Gastrocnemius medialis (tissue), 4 donors: ENCODE measurements around the gene LCNL1. TPM values are rescaled to one million over a fixed set of nuclear protein-coding genes. Genes with fewer than 3 reads are reported as not detected.

Experiments
- ATAC-seq, 2 donors: fragments of 150-250 bp; one replicate each; pipeline ENCODE4 v1.9.1; 2016
- DNase-seq, 2 donors: peaks; one replicate each; pipeline ENCODE4 v3.0.0-alpha.2; 2019
- H3K27ac ChIP-seq, 4 donors: fragments of 200-600 bp; sonication (generic); 1 replicate in 1 of 4; 2 replicates in 3 of 4; pipeline ENCODE4 v1.5.1; 2016 to 2018; ENCODE audit warnings: mild to moderate bottlenecking in 2 of 4, moderate library complexity in 1 of 4
- H3K27me3 ChIP-seq, 3 donors: fragments of 200-600 bp; sonication (generic) in 2 of 3; 1 replicate in 1 of 3; 2 replicates in 2 of 3; pipeline versions ENCODE4 v1.5.1 to v1.6.0; 2016 to 2019; ENCODE audit warnings: mild to moderate bottlenecking in 1 of 3, moderate library complexity in 1 of 3
- H3K36me3 ChIP-seq, 2 donors: fragments of 200-600 bp; sonication (generic) in 1 of 2; one replicate each; pipeline ENCODE4 v1.5.1; 2017 to 2018
- H3K4me1 ChIP-seq, 2 donors: fragments of 200-600 bp; sonication (generic) in 1 of 2; one replicate each; pipeline ENCODE4 v1.5.1; 2016 to 2017; ENCODE audit warnings: mild to moderate bottlenecking in 2 of 2
- H3K4me3 ChIP-seq, 4 donors: fragments of 200-600 bp; sonication (generic) in 3 of 4; 1 replicate in 1 of 4; 2 replicates in 3 of 4; pipeline ENCODE4 v1.5.1; 2016 to 2019; ENCODE audit warnings: mild to moderate bottlenecking in 2 of 4
- H3K9me3 ChIP-seq, 3 donors: fragments of 200-600 bp; sonication (generic) in 2 of 3; 1 replicate in 1 of 3; 2 replicates in 2 of 3; pipeline ENCODE4 v1.5.1; 2016 to 2019
- CTCF ChIP-seq, 5 experiments: fragments of 450-650 bp in 3 of 5; fragments of 200-600 bp in 2 of 5; sonication (generic) in 2 of 5; IDR thresholded peaks in 4 of 5; conservative IDR thresholded peaks in 1 of 5; 1 replicate in 4 of 5; 2 replicates in 1 of 5; pipeline ENCODE4 v1.5.1; 2016 to 2019; ENCODE audit warnings: antibody characterized with exemption in 5 of 5, mild to moderate bottlenecking in 3 of 5, moderate library complexity in 3 of 5
- POLR2A ChIP-seq, 2 donors: fragments of 450-650 bp; IDR thresholded peaks; one replicate each; pipeline ENCODE4 v1.6.1; 2017; ENCODE audit warnings: antibody characterized with exemption in 2 of 2, mild to moderate bottlenecking in 2 of 2, moderate library complexity in 2 of 2
- in situ Hi-C, 4 donors: fragments of 200-750 bp; cut with MboI; loops; one replicate each; pipeline versions ENCODE4 v1.15.0 to v1.8.0; 2017; ENCODE audit warnings: low sequenced_read_pairs in 4 of 4
- intact Hi-C: fragments of 100-400 bp; cut with DNase I; formaldehyde crosslinking; loops from one replicate; pipeline ENCODE4 v1.15.1; 2023; ENCODE audit warnings: low total_unique reads
- total RNA-seq, 4 donors: library from RNA; depleted of rRNA; stranded (reverse); fragments of >200 nt; gene quantifications; one replicate each; pipeline versions ENCODE4 v1.1.0 to v1.2.3, GENCODE V29; 2016

LCNL1 gene
- total RNA-seq, 4 donors from 2014 or later: 0.10 TPM; not detected in 3

GRCh38 chr9:136944212-136944518, 38.6 kb upstream of the LCNL1 start:
- in situ Hi-C loops (loop anchor here in 2 of 4 donors (10.0 to 25.0 kb wide), 2 partner anchors 91 to 157 kb away; partner anchors contain the start of genes CCDC183 (in 1 of the 2), FUT7 (in 1 of the 2) and TMEM141 (in 1 of the 2)), intact Hi-C loops (loop anchor here (1.0 to 5.0 kb wide), 6 partner anchors 57 to 257 kb away; partner anchors contain the start of genes ABCA2, AGPAT2, PHPT1 and RABL6)
- TF ChIP-seq POLR2A (IDR thresholded peaks at IDR 0.05) (no peak), CTCF (IDR thresholded peaks at IDR 0.05 in 4 of 5, conservative IDR thresholded peaks at IDR 0.05 in 1 of 5) (no peak)
- H3K27ac ChIP-seq: peak overlapping the region; percentile 92 to 97 (median 96)
- no peak for DNase-seq
- H3K4me3 ChIP-seq: peak overlapping the region; percentile 79 to 96 (median 92)
- peaks cover 29 to 60% of the 10 kb centered on the region in 2 donors for H3K4me1 ChIP-seq
- ATAC-seq: peak; percentile 22 to 26
- peaks cover 0 to 28% of the 10 kb centered on the region in 2 donors for H3K36me3 ChIP-seq
- no peaks in the 10 kb centered on the region for H3K9me3 ChIP-seq
- H3K27me3 ChIP-seq: no peaks in the 10 kb centered on the region

DNA sequence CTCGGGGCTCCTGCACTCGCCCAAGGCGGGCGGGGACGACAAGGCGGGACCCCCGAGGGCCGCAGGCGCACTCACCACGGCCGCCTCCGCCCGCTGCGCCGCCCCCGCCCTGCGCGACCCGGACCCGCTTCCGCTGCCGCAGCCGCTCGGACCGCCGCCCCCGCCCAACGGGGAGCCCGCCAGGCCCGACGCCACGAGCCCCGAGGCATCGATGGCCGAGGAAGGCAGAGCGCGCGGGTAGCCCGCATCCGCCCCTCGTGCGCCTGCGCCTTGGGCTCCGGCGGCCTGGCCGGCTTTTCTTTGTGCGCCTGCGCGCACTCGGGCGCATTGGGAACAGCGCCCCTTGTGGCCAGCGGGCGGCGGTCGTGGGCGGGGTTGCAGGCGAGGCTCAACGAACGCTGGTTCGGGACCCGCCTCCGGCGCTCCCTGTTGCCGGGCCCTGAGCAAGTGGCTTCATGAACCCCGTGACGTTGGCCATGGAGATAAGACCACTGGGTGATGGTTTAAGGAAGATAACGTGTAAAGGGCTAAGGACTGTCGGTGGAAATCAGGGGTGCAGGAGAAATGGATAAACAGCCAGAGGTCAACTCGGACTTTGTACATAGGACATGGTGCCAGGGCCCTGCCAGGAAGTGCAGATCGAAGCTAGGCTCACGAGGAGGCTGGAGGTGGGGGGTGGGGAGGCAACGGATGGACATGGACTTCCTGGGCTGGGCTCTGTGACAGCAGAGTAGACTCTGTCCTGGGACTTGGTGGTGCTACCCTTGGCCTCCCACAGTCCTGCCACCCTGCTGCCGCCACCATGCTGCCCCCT, 38.1 kb upstream of the LCNL1 start, which contains the start of the genes C8G and FBXW5:
Gene C8G, plus strand, starts transcription at position 725 of the 814 bp plus-strand sequence. Its CDS starts 78 bp downstream, at position 803.
Gene FBXW5, minus strand, starts transcription at position 220 of the 814 bp plus-strand sequence. CDS start 655 bp downstream, outside the sequence.
- intact Hi-C loops: loop anchor here (1.0 to 5.0 kb wide), 6 partner anchors 57 to 257 kb away; partner anchors contain the start of genes ABCA2, AGPAT2, PHPT1 and RABL6
- Histone ChIP-seq H3K36me3 (peaks cover 0 to 28% of the 10 kb centered on the region in 2 donors), H3K9me3 (no peaks in the 10 kb centered on the region), H3K4me3 (peak within 1 kb of the TSS; percentile 79 to 96 (median 92)), H3K27me3 (no peaks in the 10 kb centered on the region), H3K4me1 (peaks cover 27 to 60% of the 10 kb centered on the region in 2 donors), H3K27ac (peak within 1 kb of the TSS; percentile 92 to 97 (median 96))
- TF ChIP-seq POLR2A (IDR thresholded peaks at IDR 0.05) (peak; percentile 97 to 98), CTCF (IDR thresholded peaks at IDR 0.05 in 4 of 5, conservative IDR thresholded peaks at IDR 0.05 in 1 of 5) (peak; percentile 96 to 100 (median 99))
- ATAC-seq (peak; percentile 67 to 68), DNase-seq (peak; percentile 91 to 92)
- in situ Hi-C loops: loop anchor here in 2 of 4 donors (10.0 to 25.0 kb wide), 2 partner anchors 90 to 157 kb away; partner anchors contain the start of genes CCDC183 (in 1 of the 2), FUT7 (in 1 of the 2) and TMEM141 (in 1 of the 2)

DNA sequence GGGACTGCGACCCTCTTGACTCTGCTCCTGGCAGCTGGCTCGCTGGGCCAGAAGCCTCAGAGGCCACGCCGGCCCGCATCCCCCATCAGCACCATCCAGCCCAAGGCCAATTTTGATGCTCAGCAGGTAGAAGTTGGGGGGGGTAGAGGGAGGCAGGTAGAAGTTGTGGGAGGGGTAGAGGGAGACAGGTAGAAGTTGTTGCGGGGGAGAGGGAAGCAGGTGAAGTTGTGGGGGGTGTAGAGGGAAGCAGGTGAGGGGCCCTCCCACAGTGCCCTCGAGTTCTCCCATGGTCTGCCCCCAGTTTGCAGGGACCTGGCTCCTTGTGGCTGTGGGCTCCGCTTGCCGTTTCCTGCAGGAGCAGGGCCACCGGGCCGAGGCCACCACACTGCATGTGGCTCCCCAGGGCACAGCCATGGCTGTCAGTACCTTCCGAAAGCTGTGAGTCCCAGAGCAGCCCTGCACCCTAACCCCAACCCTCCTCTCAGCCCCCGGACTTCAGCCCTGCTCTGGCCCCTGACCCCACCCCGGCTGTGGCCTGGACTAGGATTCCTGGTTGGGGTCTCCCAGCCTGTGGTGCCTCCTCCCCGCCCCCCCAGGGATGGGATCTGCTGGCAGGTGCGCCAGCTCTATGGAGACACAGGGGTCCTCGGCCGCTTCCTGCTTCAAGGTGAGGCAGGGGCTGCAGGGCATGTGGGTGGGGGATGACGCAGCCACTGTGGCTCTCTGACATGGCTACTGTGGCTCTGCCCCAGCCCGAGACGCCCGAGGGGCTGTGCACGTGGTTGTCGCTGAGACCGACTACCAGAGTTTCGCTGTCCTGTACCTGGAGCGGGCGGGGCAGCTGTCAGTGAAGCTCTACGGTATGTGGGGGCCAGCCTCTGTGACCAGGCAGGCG, 37.2 kb upstream of the LCNL1 start:
- Histone ChIP-seq H3K27me3 (no peaks in the 10 kb centered on the region), H3K4me1 (peaks cover 21 to 60% of the 10 kb centered on the region in 2 donors), H3K36me3 (peaks cover 0 to 25% of the 10 kb centered on the region in 2 donors), H3K9me3 (no peaks in the 10 kb centered on the region), H3K4me3 (no peak overlapping the region), H3K27ac (peak overlapping the region; percentile 26 to 96 (median 69))
- TF ChIP-seq POLR2A (IDR thresholded peaks at IDR 0.05) (no peak), CTCF (IDR thresholded peaks at IDR 0.05 in 4 of 5, conservative IDR thresholded peaks at IDR 0.05 in 1 of 5) (no peak)
- intact Hi-C loops: loop anchor here (2.0 kb wide), 2 partner anchors 83 to 97 kb away; partner anchors contain the start of genes ABCA2 and PHPT1
- in situ Hi-C loops: loop anchor here in 2 of 4 donors (10.0 to 25.0 kb wide), 2 partner anchors 89 to 158 kb away; partner anchors contain the start of genes CCDC183 (in 1 of the 2), FUT7 (in 1 of the 2) and TMEM141 (in 1 of the 2)
- DNase-seq (no peak), ATAC-seq (no peak)
